ENCODE measurements around the gene RPL13.

- TF ChIP-seq MAZ (IDR thresholded peaks at IDR 0.05; ENCODE audit: borderline replicate concordance, low read depth, low read length) (no peak), CTCF (conservative IDR thresholded peaks at IDR 0.05; ENCODE audit: low read depth, low read length) (no peak), SMC3 (IDR thresholded peaks at IDR 0.05; ENCODE audit: low read depth, low read length) (no peak), BHLHE40 (IDR thresholded peaks at IDR 0.05; ENCODE audit: low read depth, low read length) (no peak), POLR2A (IDR thresholded peaks at IDR 0.05; ENCODE audit: low read depth, low read length) (no peak), FOS (IDR thresholded peaks at IDR 0.05; ENCODE audit: low read depth, low read length) (no peak), ELK1 (IDR thresholded peaks at IDR 0.05; ENCODE audit: borderline replicate concordance, low read depth, low read length) (no peak), CEBPB (IDR thresholded peaks at IDR 0.05; ENCODE audit: low read depth, low read length) (no peak), RFX5 (IDR thresholded peaks at IDR 0.05; ENCODE audit: low read depth, low read length) (no peak), RCOR1 (IDR thresholded peaks at IDR 0.05; ENCODE audit: insufficient replicate concordance, low read length) (no peak), MAFK (IDR thresholded peaks at IDR 0.05; ENCODE audit: low read depth, low read length) (no peak)
Measured at GRCh38 chr16:89550421-89551007, 10.0 kb upstream of the RPL13 start.

Data from IMR-90 (cell line).